T1000 (cell line): ENCODE data around the gene AMT.

ENCODE experiments used
- DNase-seq: peaks from one replicate; lab custom pipeline; 2025; ENCODE audit warnings: mixed read lengths; lab: John Stamatoyannopoulos, UW

Gene AMT, protein sequence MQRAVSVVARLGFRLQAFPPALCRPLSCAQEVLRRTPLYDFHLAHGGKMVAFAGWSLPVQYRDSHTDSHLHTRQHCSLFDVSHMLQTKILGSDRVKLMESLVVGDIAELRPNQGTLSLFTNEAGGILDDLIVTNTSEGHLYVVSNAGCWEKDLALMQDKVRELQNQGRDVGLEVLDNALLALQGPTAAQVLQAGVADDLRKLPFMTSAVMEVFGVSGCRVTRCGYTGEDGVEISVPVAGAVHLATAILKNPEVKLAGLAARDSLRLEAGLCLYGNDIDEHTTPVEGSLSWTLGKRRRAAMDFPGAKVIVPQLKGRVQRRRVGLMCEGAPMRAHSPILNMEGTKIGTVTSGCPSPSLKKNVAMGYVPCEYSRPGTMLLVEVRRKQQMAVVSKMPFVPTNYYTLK

DNA sequence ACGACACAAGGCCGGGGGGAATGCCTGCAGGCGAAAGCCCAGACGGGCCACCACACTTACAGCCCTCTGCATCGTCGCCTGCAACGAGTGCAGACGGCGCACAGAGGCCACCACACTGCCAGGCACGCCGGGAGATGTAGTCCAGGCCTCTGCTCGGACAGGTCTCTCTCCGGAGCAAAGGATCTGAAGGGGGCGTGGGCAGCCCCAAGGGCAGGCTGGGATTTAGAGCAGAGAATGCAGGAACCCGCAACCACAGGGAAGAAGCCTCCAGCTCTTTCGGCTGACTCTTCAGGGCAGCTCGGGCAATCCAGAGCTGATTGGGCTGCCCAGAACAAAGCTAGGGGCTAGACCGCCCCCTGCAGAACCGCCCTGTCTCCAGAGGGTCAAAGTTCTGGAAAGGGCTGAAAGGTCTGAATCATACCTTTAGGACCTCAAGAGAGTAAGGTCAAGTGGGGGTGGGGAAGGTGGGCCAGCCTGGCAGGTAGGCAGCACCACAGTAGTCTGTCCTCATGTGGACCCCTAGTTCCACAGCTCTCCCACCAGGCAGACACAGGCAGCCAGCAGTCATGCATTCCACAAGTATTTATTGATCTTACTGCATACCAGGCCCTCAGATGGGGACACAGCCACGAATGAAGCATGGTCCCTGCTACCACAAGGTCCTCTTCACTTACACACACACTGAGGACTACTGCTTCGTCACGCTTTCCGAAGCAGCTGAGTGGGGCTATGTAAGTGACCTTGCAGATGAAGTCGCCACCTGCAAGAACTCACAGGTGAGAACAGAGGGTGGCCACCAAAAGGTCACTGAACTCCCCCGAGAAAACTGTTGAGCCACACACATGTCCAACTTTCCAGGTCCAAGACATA is at the start of gene AMT:
Gene AMT (minus strand): TSS at position 95 of the 870 bp plus-strand sequence. CDS start 23 bp downstream, at position 72.
- DNase-seq = no peak

GRCh38 chr3:49470714-49471420 is 48.6 kb upstream of the AMT start:
- DNase-seq = no peak

DNA sequence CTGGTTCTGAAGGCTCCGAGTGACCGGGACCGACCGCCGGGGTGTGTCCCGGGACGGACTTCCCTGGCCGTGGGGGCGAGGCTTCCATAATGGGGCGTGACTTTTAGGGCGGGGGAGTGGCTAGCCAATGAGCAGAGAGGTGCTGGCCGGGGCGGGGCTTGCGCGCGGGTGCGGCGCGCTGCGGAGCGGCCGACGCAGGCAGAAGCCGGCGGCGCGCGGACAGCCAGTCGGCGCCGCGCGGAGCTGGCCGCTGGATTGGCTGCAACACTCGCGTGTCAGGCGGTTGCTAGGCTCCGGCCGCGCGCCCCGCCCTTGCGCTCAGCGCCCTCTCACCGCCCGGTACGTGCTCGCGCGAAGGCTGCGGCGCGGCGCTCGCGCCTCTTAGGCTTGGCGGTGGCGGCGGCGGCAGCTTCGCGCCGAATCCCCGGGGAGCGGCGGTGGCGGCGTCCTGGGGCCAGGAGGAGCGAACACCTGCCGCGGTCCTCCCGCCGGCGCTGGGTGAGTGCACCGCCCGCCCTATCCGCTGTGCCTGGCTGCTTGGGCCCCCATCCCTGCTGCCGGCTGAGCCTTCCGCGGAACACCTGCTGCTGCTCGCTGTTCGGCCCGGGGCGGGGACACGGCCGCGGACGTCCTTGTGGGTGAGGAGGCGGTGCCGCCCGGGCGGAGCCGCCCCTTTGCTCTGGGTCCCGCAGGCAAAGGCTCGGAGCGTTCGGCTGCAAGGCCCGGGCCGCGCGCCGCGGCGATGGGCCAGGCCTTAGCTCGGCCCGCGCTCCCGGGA is 47.9 kb upstream of the AMT start, which contains the start of gene DAG1:
Gene DAG1 (plus strand): TSS at position 332 of the 778 bp plus-strand sequence. CDS start 40,268 bp downstream, outside the sequence.
- DNase-seq = peak; percentile 96

DNA sequence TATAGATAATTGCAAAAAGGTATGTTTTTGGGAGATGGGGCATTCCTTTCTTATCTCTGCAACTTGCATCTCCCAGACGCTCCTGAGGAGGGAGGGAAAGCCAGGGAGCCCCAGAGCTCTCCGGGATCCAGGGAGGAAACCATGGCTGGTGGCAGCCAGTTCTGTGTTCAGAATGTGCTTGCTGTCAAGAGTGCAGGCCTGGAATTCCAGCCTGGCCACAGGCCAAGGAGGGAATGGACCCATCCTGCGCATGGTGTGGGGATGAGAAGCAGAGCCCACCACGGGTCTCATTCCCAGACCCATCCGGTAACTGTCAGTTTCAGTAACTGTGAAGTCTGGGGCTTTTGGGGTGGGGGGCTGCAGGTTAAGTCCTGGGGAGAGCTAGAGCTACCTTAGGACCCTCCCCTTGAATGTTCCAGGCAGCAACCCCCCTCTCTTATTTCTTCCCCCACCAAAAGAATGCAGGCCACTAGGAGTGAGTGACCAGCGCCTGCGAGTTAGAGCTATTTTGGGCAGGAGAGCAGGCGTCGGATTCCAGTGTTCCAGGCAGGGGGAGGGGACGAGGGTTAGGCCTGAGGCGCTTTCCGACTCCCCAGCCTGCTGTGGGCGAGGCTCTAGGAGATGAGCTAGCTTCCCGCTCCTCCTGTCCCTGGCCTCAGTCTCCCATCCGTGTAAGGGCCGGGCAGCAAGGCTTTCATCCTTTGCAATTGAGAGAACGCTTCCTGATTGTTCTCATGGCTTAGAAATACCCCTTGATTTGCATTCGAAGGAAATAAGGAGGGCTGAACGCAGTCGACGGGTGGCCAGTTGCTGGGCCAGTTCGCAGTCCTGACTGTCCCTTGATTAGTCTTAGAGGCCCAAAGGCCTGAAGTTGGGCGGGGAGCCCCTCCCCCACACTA is 47.0 kb upstream of the AMT start:
- peak; percentile 75 for DNase-seq

GRCh38 chr3:49466085-49466484 is 43.8 kb upstream of the AMT start:
- DNase-seq = no peak

GRCh38 chr3:49465270-49466034 is 43.2 kb upstream of the AMT start:
- no peak for DNase-seq

DNA sequence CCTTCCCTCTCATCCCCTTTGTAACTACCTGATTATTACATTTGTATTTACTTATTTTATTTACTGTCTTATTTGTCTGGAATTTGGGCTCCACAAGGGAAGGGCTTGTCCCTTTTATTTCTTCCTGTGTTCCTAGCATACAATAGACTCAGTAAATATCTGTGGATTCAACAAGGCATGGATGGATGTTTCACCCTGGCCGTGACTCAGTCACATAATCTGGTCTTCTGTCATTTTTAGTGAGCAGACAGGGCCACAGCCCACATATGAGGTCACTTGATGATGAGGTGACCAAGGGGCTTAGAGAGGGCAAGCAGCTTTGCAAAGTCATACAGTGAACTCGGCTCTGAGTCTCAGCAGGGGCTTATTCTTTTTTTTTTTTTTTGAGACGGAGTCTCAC is 39.9 kb upstream of the AMT start:
- DNase-seq = peak; percentile 50

GRCh38 chr3:49461443-49462171 is 39.3 kb upstream of the AMT start:
- no peak for DNase-seq

DNA sequence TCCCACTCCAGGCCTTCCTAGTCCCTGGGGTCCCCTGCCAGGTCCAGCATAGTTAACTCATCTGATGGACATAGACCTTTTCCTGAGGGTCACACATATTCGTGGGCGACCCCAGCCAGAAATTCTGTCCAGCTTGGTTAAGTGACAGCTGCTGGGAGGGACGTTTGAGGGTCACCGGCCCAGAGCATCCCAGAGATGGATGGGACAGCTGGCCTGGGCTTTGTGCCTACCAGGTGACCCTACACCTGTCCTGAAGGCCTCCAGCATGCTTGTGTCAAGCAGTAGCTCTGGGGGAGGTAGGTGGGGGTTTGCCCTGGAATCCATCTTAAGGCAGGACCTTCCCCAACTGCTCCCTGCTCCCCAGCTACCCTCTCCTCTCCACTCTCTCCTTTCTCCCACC is 38.7 kb upstream of the AMT start:
- DNase-seq = no peak

DNA sequence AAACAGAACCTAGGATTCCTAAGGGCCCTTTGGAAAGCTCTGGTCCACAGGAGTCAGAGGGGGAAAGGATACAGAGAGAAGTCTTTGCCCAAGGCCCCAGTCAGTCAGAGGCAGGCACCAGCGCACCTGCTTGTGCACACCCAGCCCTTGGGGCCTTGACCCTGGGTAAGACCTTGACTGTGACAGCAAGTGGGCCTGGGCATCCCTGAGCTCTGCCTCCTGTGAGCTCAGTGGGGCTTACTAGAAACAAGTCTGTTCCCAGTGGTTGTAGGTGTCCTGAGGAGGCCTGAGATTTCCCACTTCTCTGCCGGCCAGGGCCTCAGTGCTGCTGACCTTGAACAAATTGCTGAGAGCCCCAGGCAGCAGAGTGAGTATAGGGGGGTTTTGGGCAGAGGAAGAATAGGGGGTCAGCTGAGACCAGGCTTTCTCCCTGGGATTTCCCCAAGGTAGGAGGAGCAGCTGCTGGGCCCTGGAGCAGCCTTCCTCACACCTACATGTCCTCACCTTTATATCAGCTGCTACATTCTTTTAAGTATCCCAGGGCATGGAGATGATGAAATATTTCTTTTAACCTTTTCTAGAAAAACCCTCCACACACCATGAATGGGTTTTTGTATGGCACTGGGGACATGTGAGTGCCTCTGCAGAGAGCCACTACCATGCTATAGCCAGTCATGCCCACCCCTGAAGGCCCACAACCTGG is 38.1 kb upstream of the AMT start:
- DNase-seq = no peak

DNA sequence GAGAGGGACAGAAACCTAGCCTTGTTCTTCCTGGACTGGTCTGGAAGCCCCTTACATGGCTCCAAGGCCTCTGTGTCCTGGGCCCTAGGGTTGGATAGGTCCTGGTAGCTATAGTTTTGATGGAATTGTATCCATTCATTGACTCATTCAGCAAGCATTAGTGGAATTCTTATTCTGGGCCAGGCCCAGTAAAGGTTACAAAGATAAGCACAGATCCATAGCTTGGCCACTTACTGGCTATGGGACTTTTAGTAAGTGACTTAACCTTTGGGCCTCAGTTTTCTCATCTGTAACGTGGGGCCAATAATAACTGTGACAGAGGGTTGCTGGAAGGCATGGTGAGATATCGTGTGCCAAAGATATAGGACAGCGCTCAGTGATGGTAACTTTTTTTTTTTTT is 34.2 kb upstream of the AMT start:
- DNase-seq = no peak

GRCh38 chr3:49454898-49455681 is 32.8 kb upstream of the AMT start:
- DNase-seq = no peak

- no peak for DNase-seq
Observed at GRCh38 chr3:49454458-49454857, 32.2 kb upstream of the AMT start.

GRCh38 chr3:49453621-49454020 is 31.3 kb upstream of the AMT start:
- no peak for DNase-seq

GRCh38 chr3:49445391-49445790 is 23.1 kb upstream of the AMT start:
- no peak for DNase-seq

DNA sequence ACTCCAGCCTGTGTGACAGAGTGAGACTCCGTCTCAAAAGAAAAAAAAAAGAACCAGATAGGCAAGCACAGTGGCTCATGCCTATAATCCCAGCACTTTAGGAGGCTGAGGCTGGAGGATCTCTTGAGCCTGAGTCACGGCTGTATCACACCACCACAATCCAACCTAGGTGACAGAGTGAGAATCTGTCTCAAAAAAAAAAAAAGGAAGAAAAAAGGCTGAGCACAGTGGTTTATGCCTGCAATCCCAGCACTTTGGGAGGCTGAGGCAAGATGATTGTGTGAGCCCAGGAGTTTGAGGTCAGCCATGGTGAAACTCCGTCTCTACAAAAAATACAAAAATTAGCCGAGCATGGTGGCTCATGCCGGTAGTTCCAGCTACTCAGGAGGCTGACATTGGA is 12.5 kb upstream of the AMT start:
- no peak for DNase-seq

DNA sequence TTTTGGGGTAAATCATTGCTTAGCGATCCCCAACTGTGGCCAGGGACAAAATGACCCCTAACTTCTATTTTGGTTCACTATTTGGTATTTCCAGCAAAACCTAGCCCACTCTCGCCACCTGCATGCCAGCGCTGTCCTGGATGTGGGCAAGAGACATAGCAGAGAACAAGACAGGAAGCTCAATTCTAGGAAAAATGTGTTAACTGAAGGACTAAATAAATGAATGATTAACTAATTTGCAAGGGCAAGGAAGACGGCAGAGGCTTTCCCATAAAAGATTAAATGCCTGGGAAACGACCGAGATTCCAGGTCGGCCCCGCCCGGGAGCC is 6.4 kb upstream of the AMT start:
- DNase-seq = no peak

GRCh38 chr3:49427586-49427985 is 5.3 kb upstream of the AMT start:
- DNase-seq = no peak
